NCI-H128 (cell line): ENCODE measurements around the gene RERE.
"Not testable (repeated sequence)": the region's sequence is repeated elsewhere in the genome, so short reads cannot be mapped to it uniquely, and the experiment has no call there.

ENCODE experiments used
- DNase-seq: peaks from one replicate; lab custom pipeline; 2025; ENCODE audit not compliant: unreplicated experiment; lab: John Stamatoyannopoulos, UW

Gene RERE

DNA sequence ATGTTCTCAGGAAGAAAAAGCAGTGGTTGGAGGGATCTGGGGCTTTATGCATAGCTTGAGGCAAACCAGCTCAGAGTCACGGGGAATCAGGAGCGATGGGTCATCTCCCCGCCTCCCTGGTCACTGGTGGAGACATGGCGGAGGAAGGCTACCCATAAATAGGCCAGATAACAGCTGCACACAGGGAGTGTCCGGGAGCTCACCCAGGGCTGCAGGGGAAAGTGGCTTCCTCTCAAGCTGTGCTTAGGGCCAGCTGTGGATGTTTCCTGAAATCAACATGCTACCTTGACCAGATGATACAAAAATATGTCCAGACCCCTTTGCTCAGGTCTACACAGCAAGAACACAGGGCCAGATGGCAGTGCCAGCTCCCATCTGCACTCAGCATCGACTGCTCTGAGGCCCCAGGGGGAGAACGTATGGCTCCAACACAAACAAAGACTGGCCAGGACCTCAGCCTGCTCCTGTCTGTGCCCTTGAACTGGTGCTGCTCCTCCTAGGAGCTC is 27.1 kb upstream of the RERE start:
- DNase-seq = no peak

DNA sequence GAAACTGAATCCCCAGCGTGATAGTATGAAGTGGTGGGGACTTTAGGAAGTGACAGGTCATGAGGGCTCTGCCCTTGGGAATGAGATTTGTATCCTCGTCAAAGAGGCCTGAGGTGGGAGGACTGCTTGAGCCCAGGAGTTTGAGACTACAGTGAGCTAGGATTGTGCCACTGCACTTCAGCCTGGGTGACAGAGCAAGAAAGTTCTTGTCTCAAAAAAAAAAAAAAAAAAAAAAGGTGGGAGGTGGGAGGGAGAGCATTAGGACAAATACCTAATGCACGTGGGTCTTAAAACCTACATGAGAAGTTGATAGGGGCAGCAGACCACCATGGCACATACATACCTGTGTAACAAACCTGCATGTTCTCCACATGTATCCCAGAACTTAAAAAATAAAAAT is 24.0 kb upstream of the RERE start:
- no peak for DNase-seq

DNA sequence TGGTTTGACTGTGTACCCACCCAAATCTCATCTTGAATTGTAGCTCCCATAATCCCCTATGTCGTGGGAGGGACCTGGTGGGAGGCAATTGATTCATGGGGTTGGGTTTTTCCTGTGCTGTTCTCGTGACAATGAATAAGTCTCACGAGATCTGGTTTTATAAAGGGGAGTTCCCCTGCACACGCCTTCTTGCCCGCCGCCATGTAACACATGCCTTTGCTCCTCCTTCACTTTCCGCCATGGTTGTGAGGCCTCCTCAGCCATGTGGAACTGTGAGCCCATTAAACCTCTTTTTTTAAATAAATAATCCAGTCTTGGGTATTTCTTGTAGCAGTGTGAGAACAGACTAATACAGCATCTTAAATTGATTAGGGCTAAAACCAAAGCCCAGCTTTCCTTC is 22.6 kb upstream of the RERE start:
- no peak for DNase-seq

DNA sequence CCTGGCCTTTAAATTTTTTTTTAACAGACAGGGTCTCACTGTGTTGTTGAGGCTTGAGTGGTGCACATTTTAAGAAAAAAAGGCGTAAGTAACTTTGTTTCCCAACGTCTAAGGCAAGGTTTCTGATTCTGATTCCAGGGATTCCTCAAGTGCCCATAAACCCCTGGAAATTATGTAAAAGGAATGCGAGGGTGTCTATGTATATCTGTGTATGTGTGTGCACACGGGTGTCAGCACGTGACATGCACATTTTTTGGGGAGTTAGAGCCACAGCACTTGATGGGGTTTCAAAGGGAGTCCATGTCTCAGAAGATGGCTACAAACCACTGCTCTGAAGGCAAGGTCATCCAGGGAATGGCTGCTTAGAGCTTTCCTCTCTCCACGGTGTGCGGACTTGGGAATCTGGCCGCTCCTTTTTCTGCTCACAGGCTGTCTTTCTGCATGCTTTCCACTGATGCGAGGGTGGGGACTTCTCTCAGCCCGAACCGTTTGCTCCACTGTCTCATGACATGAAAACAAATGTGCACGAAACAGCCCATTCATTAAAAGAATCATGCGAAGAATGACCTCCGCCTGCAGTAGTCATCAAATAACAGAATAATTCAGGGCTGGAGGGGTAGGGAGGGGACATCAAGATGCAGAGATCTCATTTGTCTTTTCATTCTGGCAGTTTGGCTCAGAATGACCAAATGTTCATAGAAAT is 18.7 kb upstream of the RERE start:
- no peak for DNase-seq

DNA sequence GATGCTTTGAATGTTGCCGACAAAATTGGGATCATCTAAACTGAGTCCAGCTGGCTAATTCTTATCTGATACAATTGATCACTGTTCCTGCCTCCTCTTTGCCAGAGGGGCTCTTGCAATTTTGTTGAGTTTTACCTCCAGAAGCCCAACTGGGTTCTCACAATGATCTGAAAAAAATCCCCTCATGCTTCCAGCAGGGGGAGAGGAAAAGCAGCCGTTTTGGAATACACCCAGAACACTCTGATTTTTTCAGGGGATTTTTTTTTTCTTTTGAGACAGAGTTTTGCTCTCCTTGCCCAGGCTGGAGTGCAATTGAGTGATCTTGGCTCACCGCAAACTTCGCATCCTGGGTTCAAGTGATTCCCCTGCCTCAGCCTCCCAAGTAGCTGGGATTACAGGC is 13.9 kb upstream of the RERE start:
- no peak for DNase-seq

DNA sequence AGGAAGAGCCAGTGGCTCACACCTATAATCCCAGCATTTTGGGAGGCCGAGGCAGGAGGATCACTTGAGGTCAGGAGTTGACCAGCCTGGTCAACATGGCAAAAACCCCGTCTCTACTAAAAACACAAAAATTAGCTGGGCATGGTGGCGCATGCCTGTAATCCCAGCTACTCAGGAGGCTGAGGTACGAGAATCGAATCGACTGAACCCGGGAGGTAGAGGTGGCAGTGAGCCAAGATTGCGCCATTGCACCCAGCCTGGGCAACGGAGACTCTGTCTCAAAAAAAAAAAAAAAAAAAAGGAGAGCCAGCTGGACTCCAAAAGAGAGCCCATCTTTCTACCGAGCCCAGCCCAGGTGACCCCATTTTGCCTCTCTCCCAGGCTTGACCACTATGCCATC is 13.3 kb upstream of the RERE start:
- DNase-seq = not testable (repeated sequence)

DNA sequence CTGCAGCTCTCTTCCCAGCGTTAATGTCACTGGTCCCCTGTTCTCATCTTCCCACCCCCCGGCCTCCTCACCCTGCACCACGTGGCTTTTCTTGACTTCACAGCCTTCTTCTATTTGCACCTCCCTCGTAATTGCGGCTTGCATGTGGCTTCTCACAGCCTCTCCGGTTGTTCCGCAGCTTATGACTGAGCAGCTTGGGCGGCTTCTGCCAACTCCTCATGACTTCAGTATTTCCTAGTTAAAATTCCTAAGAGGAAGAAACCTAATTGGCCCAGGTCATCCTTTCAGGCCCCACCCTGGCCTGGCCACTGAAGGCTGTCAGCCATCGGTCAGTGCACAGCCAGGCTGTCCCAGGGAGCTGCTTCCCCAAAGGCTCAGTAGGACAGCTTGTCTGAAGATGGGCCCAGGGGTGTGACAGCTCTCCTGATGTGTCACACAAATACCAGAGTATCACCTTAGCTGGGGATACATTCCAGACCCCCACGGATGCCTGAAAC is 8.6 kb upstream of the RERE start:
- DNase-seq = no peak

DNA sequence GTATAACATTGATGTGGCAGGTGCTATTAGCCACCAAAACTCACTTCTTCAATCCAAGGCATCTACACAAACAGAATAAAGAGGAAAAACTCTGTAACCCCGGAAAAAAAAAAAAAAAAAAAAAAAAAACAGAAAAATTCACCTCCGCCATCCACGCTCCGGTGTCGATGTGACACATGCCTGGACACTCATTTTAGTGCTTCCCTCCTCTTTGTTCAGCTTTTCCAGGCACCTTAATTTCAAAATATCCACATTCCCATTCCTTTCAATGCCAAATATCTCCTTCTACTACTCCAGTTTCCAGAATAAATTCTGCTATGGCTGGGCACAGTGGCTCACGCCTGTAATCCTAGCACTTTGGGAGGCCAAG is 5.8 kb upstream of the RERE start:
- DNase-seq = no peak

DNA sequence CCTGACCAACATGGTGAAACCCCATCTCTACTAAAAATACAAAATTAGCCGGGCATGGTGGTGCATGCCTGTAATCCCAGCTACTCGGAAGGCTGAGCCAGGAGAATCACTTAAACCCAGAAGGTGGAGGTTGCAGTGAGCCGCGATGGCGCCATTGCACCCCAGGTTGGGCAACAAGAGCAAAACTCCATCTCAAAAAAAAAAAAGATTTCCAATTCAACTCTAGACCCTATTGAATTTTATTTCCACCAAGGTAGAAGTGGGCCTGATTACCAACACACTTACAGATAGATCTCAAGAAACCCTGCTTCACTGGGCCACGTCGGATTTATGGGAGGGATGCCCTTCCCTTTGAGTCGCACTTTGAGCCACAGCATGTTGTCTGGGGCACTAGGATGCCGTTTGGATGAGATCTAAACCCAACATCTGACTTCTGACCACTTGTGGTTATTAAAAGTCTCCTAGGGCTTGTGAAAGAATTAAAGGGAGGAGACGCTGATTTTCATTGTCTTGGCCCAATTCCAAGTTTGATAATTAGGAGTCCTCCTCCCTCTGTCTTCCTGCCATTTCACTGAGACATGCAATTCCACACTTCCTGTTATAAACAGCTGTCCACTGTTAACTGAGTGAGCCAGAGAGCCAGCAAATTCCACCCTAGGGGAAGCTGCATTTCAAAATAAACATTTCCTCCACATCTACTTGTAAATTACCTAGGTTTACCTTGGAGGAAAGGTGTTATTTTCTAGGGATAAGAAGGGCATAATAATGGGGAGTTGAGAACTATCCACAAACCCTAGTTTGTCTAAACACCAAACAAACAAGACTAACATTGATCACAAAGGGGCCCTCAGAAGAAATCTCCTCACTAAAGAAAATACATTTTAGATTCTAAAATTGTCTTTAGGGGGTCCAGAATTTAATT is 5.2 kb upstream of the RERE start:
- peak; percentile 65 for DNase-seq

DNA sequence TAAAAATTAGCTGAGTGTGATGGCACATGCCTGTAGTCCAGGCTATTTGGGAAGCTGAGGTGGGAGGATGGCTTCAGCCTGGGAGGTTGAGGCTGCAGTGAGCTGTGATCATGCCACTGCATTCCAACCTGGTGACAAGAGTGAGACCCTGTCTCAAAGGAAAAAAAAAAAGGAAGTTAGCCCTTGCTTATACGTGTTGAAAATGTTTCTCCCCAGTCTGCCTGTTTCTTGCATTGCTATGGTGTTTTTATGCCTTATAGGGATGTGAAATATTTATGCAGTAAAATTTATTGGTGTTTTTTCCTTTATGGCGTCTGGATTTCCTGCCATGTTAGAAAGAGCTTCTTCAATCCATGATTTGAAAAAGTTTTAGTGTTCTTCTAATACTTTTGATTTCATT is 3.6 kb upstream of the RERE start:
- DNase-seq = no peak

DNA sequence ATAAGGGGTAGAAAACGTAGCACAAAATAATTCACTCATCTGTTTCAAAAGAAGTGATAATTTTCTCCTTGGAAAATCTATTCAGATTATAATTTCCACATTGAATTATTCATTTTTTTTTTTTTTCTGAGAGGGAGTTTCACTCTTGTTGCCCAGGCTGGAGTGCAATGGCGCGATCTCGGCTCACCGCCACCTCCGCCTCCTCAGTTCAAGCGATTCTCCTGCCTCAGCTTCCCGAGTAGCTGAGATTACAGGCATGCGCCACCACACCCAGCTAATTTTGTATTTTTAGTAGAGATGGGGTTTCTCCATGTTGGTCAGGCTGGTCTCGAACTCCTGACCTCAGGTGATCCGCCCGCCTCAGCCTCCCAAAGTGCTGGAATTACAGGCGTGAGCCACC is 1.3 kb upstream of the RERE start:
- not testable (repeated sequence) for DNase-seq

DNA sequence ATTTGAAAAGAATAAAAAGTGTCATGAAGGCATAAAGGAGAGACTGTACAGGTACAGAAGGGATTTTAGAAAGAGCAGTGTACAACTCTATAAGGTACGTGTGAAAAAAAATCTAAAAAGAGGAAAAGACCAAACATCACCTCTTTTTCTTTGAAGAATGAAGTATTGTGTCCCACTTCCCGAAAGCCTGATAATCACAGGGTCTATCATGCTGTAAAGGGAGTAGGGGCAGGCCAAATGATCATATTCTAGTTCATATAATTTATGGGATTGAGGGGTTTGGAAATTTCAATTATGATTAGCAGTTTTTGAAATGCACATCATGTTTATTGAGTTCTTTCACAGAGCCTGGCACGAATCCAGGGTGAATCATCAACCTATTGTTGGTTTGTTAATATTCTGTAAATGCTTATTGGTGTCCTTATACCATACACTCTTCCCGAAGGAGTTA is 910 bp upstream of the RERE start:
- DNase-seq = no peak

DNA sequence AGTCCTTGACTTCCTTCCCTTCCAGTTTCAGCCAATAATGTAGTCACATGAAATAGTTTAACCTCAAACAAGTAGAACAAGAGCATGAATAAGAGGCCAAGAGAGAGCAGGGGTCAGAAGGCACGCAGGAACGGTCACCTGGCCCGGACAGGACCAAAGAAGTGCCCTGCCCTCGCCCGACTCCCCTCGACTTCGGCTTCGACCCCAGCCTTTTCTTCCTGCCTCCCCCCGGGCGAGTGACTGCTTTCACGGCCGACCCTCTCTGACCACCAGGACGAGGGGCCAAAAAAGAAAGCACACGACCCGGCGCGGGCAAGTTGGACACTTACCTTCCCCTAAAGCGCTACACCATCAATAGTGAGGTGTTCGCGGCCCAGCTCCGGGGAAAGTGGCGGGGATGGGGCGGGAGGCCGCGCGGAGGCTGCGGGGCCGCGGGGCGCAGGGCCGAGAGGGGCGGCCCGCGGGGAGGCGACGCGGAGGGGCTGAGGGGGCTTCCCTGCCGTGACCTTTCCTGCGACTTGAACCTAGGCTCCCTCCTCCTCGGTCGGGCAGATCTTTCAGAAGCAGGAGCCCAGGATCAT is 519 bp downstream of the RERE start:
- DNase-seq = no peak

DNA sequence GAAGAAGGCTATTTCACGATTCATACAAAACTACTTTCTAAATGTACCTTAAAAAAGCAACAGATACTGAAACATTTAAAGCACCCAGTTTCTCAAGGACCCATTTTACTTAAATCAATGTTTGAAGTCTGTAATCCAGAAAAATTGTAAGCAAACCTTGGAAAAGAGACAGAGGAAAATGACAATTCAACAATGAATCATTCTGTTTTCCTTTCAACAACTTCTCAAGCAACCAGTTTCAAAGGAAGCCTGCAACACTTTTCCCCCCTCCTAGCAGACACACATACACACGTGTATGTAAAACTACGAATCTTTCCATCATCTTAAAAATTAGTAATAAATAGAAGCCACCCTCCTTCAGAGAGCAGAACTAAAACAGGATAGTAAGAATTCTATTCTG is 1.2 kb downstream of the RERE start:
- no peak for DNase-seq

DNA sequence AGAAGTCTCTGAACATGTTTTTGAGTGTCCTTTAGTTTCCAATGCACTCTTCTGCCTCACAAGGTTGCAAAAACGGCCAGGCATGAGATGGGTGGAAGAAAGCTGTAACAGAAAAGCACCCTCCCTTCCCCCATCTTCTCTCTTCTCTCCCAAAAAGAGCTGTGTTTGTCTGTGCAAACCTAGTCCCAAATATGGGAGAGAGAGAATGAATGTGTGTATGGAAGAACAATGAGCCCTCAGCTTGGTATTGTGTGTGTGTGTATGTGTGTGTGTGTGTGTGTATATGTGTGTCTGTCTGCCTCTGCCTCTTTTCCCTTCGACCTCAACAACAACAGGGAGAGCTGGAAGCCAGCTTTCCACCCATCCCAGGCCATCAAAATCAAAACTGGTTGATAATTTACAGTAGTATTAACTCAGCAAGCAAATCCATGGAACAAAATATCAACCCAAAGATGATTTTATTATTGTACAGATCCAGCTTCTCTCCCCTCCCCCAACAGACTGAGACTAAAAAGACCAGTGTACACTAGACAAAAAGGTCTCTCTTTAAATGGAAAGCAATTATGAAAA is 1.8 kb downstream of the RERE start:
- DNase-seq = no peak

DNA sequence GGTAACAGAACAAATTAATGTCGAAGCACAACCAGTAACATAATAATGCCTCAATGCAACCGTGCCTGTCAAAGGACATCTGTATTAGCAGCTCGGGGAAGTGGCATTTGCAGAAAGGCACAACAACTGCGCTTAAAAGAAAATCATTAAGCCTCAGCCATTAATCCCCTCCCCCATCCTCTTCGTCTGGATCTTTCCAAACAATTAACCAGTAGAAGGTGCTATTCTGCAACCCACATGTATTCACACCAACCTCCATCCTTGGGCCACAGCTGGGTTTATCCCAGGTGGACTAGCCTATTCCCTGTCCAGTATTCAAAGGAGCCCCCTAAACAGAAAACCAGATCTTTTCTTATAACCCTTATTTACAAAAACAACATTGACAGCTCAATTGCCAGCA is 2.6 kb downstream of the RERE start:
- DNase-seq = no peak

DNA sequence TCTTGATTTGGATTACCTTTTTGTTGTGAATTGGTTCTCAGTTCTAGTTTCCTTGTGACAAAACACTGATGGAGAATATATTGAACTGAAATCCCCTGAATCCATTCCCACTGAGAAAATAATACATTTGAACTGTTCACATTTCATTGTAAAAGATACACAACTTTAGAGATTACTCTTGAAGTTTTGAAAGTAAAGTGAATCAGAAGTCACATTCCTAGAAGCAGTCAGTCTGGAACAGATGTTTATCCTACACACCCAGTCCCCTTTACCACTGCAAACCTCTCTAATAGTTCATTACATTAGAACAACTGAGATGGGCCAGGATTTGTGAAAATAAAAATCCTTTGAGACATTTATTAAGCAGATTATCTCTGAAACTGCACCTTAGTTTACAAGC is 3.4 kb downstream of the RERE start:
- DNase-seq = no peak

DNA sequence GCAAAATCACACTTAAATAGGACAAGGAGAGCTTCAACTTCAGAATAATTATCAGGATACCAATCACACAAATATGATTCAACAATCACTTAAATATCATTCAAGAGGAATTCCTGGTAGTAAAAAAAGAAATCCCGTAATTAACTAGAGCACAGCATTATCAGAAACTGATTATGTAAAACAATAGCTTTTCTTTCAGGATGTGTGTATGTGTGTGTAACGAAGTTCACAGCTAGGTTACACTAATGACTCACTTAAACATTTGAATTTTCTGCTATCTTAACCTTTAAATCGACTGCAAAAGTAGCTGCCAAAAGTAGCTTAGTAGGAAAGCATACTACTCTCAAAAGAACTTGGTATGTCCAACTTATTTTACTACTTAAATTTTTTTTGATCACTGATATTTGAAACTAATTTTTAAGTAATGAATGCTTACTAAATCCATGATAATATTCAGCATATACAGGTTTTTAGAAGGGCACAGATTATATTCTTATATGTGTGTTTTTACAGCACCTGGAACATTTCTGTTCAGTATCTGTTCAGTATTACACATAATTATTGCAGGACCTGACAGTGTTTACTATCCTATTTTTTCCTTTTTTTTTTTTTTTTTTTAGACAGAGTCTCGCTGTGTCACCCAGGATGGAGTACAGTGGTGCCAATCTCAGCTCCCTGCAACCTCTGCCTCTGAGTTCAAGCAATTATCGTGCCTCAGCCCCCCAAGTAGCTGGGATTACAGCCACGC is 4.2 kb downstream of the RERE start:
- DNase-seq = no peak

DNA sequence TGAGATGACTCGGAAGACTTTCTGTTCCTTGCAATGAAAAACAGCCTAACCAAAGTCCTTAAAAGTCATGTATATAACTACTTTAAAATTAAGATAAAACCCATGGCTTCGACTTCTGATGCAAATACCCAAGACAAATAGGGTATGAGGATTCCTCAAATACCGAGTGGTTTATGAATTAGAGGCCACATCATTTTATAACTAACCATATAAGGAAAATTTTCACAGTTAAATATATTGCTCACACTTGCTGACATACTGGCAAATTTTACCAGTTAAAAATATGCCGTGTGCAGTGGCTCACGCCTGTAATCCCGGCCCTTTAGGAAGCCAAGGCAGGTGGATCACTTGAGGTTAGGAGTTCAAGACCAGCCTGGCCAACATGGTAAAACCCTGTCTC is 5.4 kb downstream of the RERE start:
- no peak for DNase-seq

DNA sequence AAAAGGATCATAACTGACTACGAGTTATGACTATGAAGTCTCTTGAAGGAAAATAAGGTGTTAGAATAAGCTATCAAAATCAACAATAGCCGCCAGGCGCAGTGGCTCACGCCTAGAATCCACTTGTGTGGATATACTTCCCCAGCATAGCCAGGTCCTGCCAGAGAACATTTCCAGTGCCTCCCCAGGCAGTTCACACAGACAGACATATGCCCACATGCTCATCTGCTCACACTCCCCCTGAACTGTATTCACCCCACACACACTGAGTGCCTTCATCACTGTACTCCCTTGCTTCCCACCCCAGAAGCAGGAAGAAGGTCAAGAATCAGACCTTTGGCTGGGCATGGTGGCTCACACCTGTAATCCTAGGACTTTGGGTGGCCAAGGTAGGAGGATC is 6.5 kb downstream of the RERE start:
- DNase-seq = no peak

DNA sequence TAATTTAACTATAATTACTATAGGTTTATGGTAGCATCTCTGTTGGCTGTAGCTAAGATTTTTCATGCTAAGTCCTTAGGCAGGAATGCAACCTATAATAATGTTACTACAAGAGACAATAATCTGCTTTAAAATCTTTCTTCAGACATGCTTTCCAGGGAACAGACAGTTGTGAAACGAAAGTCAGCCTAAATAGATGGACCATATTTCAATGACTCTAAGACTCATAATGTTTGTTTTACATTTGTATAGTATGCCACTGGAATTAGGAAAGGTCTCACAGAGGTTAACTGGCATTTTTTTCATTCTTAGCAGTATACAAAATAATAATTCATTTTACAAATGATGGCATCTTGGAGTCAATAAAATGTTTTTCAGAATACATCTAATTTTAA is 8.1 kb downstream of the RERE start:
- no peak for DNase-seq
